Progenitor cell of endocrine pancreas (in vitro differentiated cells): Measurements from ENCODE around the gene KLF7. TPM values are rescaled to one million over a fixed set of nuclear protein-coding genes. Genes with fewer than 3 reads are reported as not detected.

Experiments
- DNase-seq: peaks from one replicate; pipeline ENCODE4 v3.0.0; 2021; ENCODE audit warnings: low spot score; ENCODE audit not compliant: unreplicated experiment
- H3K27ac Mint-ChIP-seq: 2 replicates; pipeline ENCODE4 v1.8.0; 2021; ENCODE audit warnings: mild to moderate bottlenecking, moderate library complexity, mixed read lengths
- H3K27me3 Mint-ChIP-seq: 2 replicates; pipeline ENCODE4 v1.8.0; 2021; ENCODE audit warnings: mixed read lengths
- H3K36me3 Mint-ChIP-seq: 2 replicates; pipeline ENCODE4 v1.8.0; 2022; ENCODE audit warnings: mixed read lengths; ENCODE audit not compliant: insufficient read depth
- H3K4me1 Mint-ChIP-seq: 2 replicates; pipeline ENCODE4 v1.8.0; 2021; ENCODE audit warnings: low read depth, mixed read lengths
- H3K4me3 Mint-ChIP-seq: 2 replicates; pipeline ENCODE4 v1.8.0; 2021; ENCODE audit warnings: low read depth, mild to moderate bottlenecking, moderate library complexity, mixed read lengths
- H3K9me3 Mint-ChIP-seq: 2 replicates; pipeline ENCODE4 v1.8.0; 2021; ENCODE audit warnings: low read depth, mixed read lengths
- total RNA-seq: library from RNA; stranded (reverse); gene quantifications from 2 replicates; pipeline ENCODE4 v1.2.1, GENCODE V29; 2021
- TF ChIP-seq, protein P1 (sequence below): fragments of 200-600 bp; sonication (generic); IDR thresholded peaks from one replicate; pipeline ENCODE4 v1.5.0; 2021; ENCODE audit warnings: antibody characterized with exemption, mild to moderate bottlenecking; ENCODE audit not compliant: unreplicated experiment

Gene KLF7
- total RNA-seq, 1 donor from 2014 or later: 26.6 TPM

DNA sequence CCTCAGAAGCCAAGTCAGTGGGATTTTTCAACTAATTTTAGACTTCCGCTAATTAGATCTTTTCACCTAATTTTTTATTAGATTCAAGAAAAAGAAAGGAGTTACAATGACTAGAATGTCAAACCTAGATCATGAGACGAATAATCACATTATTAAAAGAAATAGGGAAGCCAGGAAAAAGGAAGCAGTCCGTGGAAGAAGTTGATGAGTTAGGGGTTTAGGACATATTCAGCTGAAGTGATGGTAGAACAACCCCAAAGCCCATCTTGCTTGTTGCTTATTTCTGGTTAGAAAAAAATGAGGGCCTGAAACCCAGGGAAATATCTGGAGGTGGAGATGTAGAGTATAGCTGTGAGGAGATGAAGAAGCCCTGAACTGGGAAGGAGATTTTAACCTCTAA is 8.0 kb downstream of the KLF7 start:
- H3K36me3 Mint-ChIP-seq: no peaks in the 10 kb centered on the region
- TF ChIP-seq, protein P1, sequence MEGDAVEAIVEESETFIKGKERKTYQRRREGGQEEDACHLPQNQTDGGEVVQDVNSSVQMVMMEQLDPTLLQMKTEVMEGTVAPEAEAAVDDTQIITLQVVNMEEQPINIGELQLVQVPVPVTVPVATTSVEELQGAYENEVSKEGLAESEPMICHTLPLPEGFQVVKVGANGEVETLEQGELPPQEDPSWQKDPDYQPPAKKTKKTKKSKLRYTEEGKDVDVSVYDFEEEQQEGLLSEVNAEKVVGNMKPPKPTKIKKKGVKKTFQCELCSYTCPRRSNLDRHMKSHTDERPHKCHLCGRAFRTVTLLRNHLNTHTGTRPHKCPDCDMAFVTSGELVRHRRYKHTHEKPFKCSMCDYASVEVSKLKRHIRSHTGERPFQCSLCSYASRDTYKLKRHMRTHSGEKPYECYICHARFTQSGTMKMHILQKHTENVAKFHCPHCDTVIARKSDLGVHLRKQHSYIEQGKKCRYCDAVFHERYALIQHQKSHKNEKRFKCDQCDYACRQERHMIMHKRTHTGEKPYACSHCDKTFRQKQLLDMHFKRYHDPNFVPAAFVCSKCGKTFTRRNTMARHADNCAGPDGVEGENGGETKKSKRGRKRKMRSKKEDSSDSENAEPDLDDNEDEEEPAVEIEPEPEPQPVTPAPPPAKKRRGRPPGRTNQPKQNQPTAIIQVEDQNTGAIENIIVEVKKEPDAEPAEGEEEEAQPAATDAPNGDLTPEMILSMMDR: no peak
- no peaks in the 10 kb centered on the region for H3K9me3 Mint-ChIP-seq
- H3K27me3 Mint-ChIP-seq: no peaks in the 10 kb centered on the region
- H3K4me3 Mint-ChIP-seq: no peak overlapping the region
- no peak for DNase-seq
- no peak overlapping the region for H3K27ac Mint-ChIP-seq
- H3K4me1 Mint-ChIP-seq: peaks cover 5% of the 10 kb centered on the region

DNA sequence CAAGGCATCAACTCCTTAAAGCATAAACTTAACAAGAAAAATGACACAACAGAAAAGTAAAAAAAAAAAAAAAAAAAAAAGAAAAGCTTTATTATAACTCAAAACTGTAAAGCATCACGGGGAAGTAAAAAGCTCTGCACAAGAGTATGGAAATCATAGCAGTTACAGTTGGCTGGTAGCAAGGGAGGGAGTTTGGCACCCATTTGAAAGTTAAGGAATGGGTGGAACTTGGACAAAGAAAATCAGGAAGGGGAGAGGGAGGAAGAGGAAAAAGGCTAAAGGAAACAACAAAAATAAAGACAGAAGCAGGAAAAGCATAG is 8.6 kb downstream of the KLF7 start:
- H3K36me3 Mint-ChIP-seq: no peaks in the 10 kb centered on the region
- DNase-seq: no peak
- no peak overlapping the region for H3K27ac Mint-ChIP-seq
- H3K9me3 Mint-ChIP-seq: no peaks in the 10 kb centered on the region
- TF ChIP-seq, protein P1: no peak
- H3K4me3 Mint-ChIP-seq: no peak overlapping the region
- no peaks in the 10 kb centered on the region for H3K27me3 Mint-ChIP-seq
- peaks cover 4% of the 10 kb centered on the region for H3K4me1 Mint-ChIP-seq

DNA sequence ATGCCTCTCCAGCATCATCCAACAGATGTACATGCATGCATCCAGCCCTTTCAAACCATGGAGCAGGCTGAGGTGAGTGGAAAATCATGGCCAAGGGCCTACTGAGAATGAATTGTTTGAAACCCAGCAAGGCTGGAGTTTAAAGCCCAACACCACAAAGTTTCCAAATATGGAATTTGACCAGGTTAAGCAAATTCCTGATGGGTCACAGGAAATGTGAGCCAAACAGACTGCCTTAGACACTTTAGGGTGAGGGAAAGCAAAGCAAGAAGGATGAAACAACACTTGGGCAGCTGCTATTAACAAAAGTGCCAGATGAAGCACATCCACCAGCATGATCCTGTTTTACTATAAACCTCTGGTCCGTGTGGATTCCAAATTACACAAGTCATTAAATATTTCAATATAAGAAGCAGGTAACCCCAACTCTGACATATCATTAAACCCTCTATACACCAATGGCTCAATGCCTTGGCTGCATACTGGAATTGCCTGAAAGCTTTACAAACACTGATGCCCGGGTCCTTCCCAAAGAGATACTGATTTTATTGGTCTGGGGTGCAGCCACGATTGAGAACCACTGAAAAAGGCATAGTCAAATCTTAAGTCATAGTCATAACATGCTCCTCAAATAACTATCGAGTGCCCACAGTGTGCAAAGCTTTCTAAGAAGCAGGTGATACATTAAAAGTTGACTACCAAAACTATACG is 9.1 kb downstream of the KLF7 start:
- peaks cover 4% of the 10 kb centered on the region for H3K4me1 Mint-ChIP-seq
- TF ChIP-seq, protein P1: no peak
- H3K4me3 Mint-ChIP-seq: no peak overlapping the region
- H3K27me3 Mint-ChIP-seq: no peaks in the 10 kb centered on the region
- H3K9me3 Mint-ChIP-seq: no peaks in the 10 kb centered on the region
- H3K36me3 Mint-ChIP-seq: no peaks in the 10 kb centered on the region
- no peak for DNase-seq
- no peak overlapping the region for H3K27ac Mint-ChIP-seq

- no peak overlapping the region for H3K27ac Mint-ChIP-seq
- TF ChIP-seq, protein P1: no peak
- H3K27me3 Mint-ChIP-seq: no peaks in the 10 kb centered on the region
- H3K36me3 Mint-ChIP-seq: no peaks in the 10 kb centered on the region
- H3K4me1 Mint-ChIP-seq: peaks cover 4% of the 10 kb centered on the region
- H3K4me3 Mint-ChIP-seq: no peak overlapping the region
- H3K9me3 Mint-ChIP-seq: no peaks in the 10 kb centered on the region
- DNase-seq: no peak
Observed at GRCh38 chr2:207155516-207156444, 10.0 kb downstream of the KLF7 start.

DNA sequence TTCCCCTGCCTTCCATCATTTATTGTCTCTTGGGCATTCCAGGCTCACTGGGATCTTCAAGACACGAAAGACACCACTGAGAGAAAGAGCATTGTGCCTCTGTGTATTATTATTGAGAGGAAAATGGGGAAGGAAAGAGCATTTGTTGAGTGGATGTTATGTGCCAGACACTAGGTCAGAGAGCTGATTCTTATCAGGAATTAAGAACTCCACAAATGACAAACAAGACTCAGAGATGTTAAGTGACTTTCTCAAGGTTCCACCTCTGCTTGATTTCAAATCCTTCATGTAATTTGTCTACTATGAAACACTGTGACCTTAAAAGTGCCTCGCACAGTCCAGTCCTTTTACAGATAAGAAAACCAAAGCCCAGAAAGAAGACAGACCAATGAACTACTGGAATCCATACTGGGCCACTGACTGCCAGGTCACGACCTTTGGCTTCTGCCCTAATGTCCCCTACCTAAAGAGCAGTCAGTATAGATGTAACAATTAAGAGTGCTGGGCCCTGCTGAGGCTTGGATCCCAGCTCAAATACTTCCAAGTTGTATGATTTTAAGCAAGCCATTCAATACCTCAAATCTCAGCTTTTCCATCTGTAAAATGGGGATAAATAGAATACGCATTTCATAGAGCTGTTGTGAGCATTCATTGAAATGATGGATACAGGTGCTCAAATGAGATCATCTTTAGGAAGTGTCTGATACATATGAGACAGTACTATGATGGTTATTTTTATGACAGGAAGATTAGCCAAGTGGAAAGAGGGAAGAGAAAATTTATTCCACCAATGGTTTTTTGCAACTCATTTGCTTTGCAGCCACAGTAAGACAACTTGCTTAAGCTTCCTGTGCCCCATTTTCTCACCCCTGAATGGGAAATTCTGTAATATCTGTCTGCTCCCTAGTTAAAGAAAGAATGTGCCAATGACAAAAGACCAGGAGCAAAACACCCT is 10.9 kb downstream of the KLF7 start:
- Mint-ChIP-seq H3K4me1 (peaks cover 8% of the 10 kb centered on the region), H3K27me3 (no peaks in the 10 kb centered on the region), H3K9me3 (no peaks in the 10 kb centered on the region), H3K4me3 (no peak overlapping the region), H3K36me3 (no peaks in the 10 kb centered on the region), H3K27ac (no peak overlapping the region)
- DNase-seq: no peak
- TF ChIP-seq, protein P1: no peak
